Measurements from ENCODE around the gene AFG3L2.

The AFG3L2 gene

DNA sequence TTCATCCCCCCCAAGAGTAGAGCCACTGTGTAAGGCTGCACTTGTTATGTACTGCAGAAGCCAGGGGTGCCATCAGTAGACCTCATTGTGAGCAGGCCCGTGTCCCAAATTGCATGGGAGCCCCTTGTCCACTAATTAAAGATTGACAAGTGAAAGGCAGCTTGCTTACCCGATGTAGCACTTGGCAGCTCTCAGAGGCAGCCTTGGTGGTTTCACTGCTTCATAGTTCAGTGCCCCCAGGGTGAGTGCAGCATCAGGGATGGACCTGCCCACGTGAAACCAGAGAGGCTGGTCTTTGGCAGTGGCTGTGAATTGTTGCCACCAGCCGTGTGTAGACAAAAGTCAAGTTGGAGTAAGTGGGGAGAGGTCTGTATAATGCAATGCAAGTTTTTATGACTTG is 55.7 kb downstream of the AFG3L2 start:
- Histone ChIP-seq H2BK15ac (ENCODE audit: low read depth, poor library complexity, severe bottlenecking) (peak overlapping the region; percentile 40), H2AK5ac (ENCODE audit: low read length, severe bottlenecking) (no peak overlapping the region), H3K18ac (ENCODE audit: low read depth in 1 of 2, low read length in 2 of 2) (no peak overlapping the region), H3K4me2 (ENCODE audit: low read length, poor library complexity, severe bottlenecking) (no peak overlapping the region), H2BK5ac (ENCODE audit: low read depth, low read length, poor library complexity, severe bottlenecking) (no peak overlapping the region), H3K27me3 (ENCODE audit: control insufficient read depth in 1 of 2, insufficient read depth in 1 of 2, low read length in 2 of 2) (no peaks in the 10 kb centered on the region), H2AFZ (ENCODE audit: low read depth, low read length) (no peak overlapping the region), H4K91ac (ENCODE audit: low read length) (peak overlapping the region; percentile 67), H3K36me3 (ENCODE audit: control insufficient read depth in 1 of 2, insufficient read depth in 2 of 2, low read depth in 1 of 2, low read length in 2 of 2) (peaks cover 51 to 88% of the 10 kb centered on the region in 2 experiments), H3K14ac (ENCODE audit: low read length in 2 of 2) (no peak overlapping the region), H3K79me1 (replicated peaks; ENCODE audit: low read length, poor library complexity, severe bottlenecking) (peaks cover 13% of the 10 kb centered on the region), H3K27ac (ENCODE audit: low read length, poor library complexity, severe bottlenecking) (no peak overlapping the region), H3K23ac (ENCODE audit: low read length in 2 of 2) (peak overlapping the region in 1 of 2 experiments; percentile 96), H3K4me3 (ENCODE audit: insufficient read depth in 1 of 2, low read depth in 1 of 2, low read length in 2 of 2) (no peak overlapping the region), H3K9ac (ENCODE audit: low read length) (no peak overlapping the region), H3K4me1 (ENCODE audit: control insufficient read depth, insufficient read depth, low read depth, low read length) (peaks cover 11% of the 10 kb centered on the region), H3K4ac (ENCODE audit: low read depth in 1 of 2, low read length in 2 of 2) (peak overlapping the region in 1 of 2 experiments; percentile 54), H4K8ac (ENCODE audit: low read length) (peak overlapping the region; percentile 27), H3K9me3 (ENCODE audit: control insufficient read depth, low read length) (no peaks in the 10 kb centered on the region), H2BK12ac (ENCODE audit: low read length in 2 of 2) (no peak overlapping the region), H2BK120ac (ENCODE audit: low read depth, low read length) (no peak overlapping the region)
- WGBS = 88% methylated on average over 3 of the region's 4 CpGs
- no peak for DNase-seq

DNA sequence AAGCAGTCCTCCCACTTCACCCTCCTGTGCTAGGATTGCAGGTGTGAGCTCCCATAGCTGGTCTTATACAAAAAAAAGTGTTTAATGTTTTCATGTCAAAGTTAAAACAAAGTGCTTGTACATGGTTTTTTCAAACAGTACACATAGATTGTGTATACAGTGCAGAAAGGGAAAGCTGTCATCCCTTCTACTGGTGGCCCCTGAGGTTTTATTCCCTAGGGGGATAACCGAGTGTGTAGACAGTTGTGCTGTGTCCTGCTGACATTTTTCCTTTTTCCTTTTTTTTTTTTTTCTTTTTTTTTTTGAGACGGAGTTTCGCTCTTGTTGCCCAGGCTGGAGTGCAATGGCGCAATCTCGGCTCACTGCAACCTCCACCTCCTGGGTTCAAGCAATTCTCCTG is 58.2 kb downstream of the AFG3L2 start:
- no peak for DNase-seq
- Histone ChIP-seq H3K9ac (ENCODE audit: low read length) (peak overlapping the region; percentile 65), H2BK15ac (ENCODE audit: low read depth, poor library complexity, severe bottlenecking) (no peak overlapping the region), H4K91ac (ENCODE audit: low read length) (no peak overlapping the region), H3K27ac (ENCODE audit: low read length, poor library complexity, severe bottlenecking) (no peak overlapping the region), H3K4ac (ENCODE audit: low read depth in 1 of 2, low read length in 2 of 2) (no peak overlapping the region), H3K4me3 (ENCODE audit: insufficient read depth in 1 of 2, low read depth in 1 of 2, low read length in 2 of 2) (no peak overlapping the region), H2BK120ac (ENCODE audit: low read depth, low read length) (no peak overlapping the region), H3K9me3 (ENCODE audit: control insufficient read depth, low read length) (no peaks in the 10 kb centered on the region), H2BK12ac (ENCODE audit: low read length in 2 of 2) (no peak overlapping the region), H3K36me3 (ENCODE audit: control insufficient read depth in 1 of 2, insufficient read depth in 2 of 2, low read depth in 1 of 2, low read length in 2 of 2) (peaks cover 41 to 90% of the 10 kb centered on the region in 2 experiments), H3K14ac (ENCODE audit: low read length in 2 of 2) (no peak overlapping the region), H3K4me2 (ENCODE audit: low read length, poor library complexity, severe bottlenecking) (no peak overlapping the region), H3K27me3 (ENCODE audit: control insufficient read depth in 1 of 2, insufficient read depth in 1 of 2, low read length in 2 of 2) (no peaks in the 10 kb centered on the region), H2BK5ac (ENCODE audit: low read depth, low read length, poor library complexity, severe bottlenecking) (no peak overlapping the region), H3K23ac (ENCODE audit: low read length in 2 of 2) (no peak overlapping the region), H3K18ac (ENCODE audit: low read depth in 1 of 2, low read length in 2 of 2) (no peak overlapping the region), H3K4me1 (ENCODE audit: control insufficient read depth, insufficient read depth, low read depth, low read length) (peaks cover 13% of the 10 kb centered on the region), H3K79me1 (replicated peaks; ENCODE audit: low read length, poor library complexity, severe bottlenecking) (peaks cover 5% of the 10 kb centered on the region), H4K8ac (ENCODE audit: low read length) (no peak overlapping the region), H2AK5ac (ENCODE audit: low read length, severe bottlenecking) (no peak overlapping the region), H2AFZ (ENCODE audit: low read depth, low read length) (no peak overlapping the region)
- no CpG with 5 or more reads among the region's 5 CpGs for WGBS

- H3K27me3 ChIP-seq (ENCODE audit: control insufficient read depth in 1 of 2, insufficient read depth in 1 of 2, low read length in 2 of 2) = no peaks in the 10 kb centered on the region
- H4K8ac ChIP-seq (ENCODE audit: low read length) = no peak overlapping the region
- no peak overlapping the region for H3K14ac ChIP-seq (ENCODE audit: low read length in 2 of 2)
- no peak overlapping the region for H3K4me3 ChIP-seq (ENCODE audit: insufficient read depth in 1 of 2, low read depth in 1 of 2, low read length in 2 of 2)
- no peak overlapping the region for H3K4me2 ChIP-seq (ENCODE audit: low read length, poor library complexity, severe bottlenecking)
- H3K36me3 ChIP-seq (ENCODE audit: control insufficient read depth in 1 of 2, insufficient read depth in 2 of 2, low read depth in 1 of 2, low read length in 2 of 2) = peaks cover 39 to 91% of the 10 kb centered on the region in 2 experiments
- H3K23ac ChIP-seq (ENCODE audit: low read length in 2 of 2) = no peak overlapping the region
- H3K18ac ChIP-seq (ENCODE audit: low read depth in 1 of 2, low read length in 2 of 2) = no peak overlapping the region
- no peaks in the 10 kb centered on the region for H3K9me3 ChIP-seq (ENCODE audit: control insufficient read depth, low read length)
- no peak for DNase-seq
- H2AK5ac ChIP-seq (ENCODE audit: low read length, severe bottlenecking) = no peak overlapping the region
- H3K9ac ChIP-seq (ENCODE audit: low read length) = peak overlapping the region; percentile 65
- WGBS = 74% methylated on average over 5 of the region's 5 CpGs
- no peak overlapping the region for H2BK15ac ChIP-seq (ENCODE audit: low read depth, poor library complexity, severe bottlenecking)
- H2AFZ ChIP-seq (ENCODE audit: low read depth, low read length) = no peak overlapping the region
- peaks cover 13% of the 10 kb centered on the region for H3K4me1 ChIP-seq (ENCODE audit: control insufficient read depth, insufficient read depth, low read depth, low read length)
- no peak overlapping the region for H2BK12ac ChIP-seq (ENCODE audit: low read length in 2 of 2)
- H3K4ac ChIP-seq (ENCODE audit: low read depth in 1 of 2, low read length in 2 of 2) = no peak overlapping the region
- H2BK5ac ChIP-seq (ENCODE audit: low read depth, low read length, poor library complexity, severe bottlenecking) = no peak overlapping the region
- H4K91ac ChIP-seq (ENCODE audit: low read length) = no peak overlapping the region
- no peak overlapping the region for H2BK120ac ChIP-seq (ENCODE audit: low read depth, low read length)
- no peak overlapping the region for H3K27ac ChIP-seq (ENCODE audit: low read length, poor library complexity, severe bottlenecking)
- H3K79me1 ChIP-seq (replicated peaks; ENCODE audit: low read length, poor library complexity, severe bottlenecking) = peaks cover 5% of the 10 kb centered on the region
Measured at GRCh38 chr18:12318334-12318697, 58.7 kb downstream of the AFG3L2 start.

GRCh38 chr18:12317664-12318333 is 59.2 kb downstream of the AFG3L2 start:
- no peak overlapping the region for H2AK5ac ChIP-seq (ENCODE audit: low read length, severe bottlenecking)
- H2BK5ac ChIP-seq (ENCODE audit: low read depth, low read length, poor library complexity, severe bottlenecking) = no peak overlapping the region
- H4K91ac ChIP-seq (ENCODE audit: low read length) = no peak overlapping the region
- no peak overlapping the region for H4K8ac ChIP-seq (ENCODE audit: low read length)
- no peaks in the 10 kb centered on the region for H3K27me3 ChIP-seq (ENCODE audit: control insufficient read depth in 1 of 2, insufficient read depth in 1 of 2, low read length in 2 of 2)
- no peak overlapping the region for H2BK12ac ChIP-seq (ENCODE audit: low read length in 2 of 2)
- peaks cover 36 to 91% of the 10 kb centered on the region in 2 experiments for H3K36me3 ChIP-seq (ENCODE audit: control insufficient read depth in 1 of 2, insufficient read depth in 2 of 2, low read depth in 1 of 2, low read length in 2 of 2)
- no peak overlapping the region for H3K4ac ChIP-seq (ENCODE audit: low read depth in 1 of 2, low read length in 2 of 2)
- no peak overlapping the region for H2BK120ac ChIP-seq (ENCODE audit: low read depth, low read length)
- H3K9me3 ChIP-seq (ENCODE audit: control insufficient read depth, low read length) = no peaks in the 10 kb centered on the region
- H2AFZ ChIP-seq (ENCODE audit: low read depth, low read length) = no peak overlapping the region
- H3K14ac ChIP-seq (ENCODE audit: low read length in 2 of 2) = no peak overlapping the region
- no peak overlapping the region for H2BK15ac ChIP-seq (ENCODE audit: low read depth, poor library complexity, severe bottlenecking)
- H3K79me1 ChIP-seq (replicated peaks; ENCODE audit: low read length, poor library complexity, severe bottlenecking) = peaks cover 3% of the 10 kb centered on the region
- H3K23ac ChIP-seq (ENCODE audit: low read length in 2 of 2) = no peak overlapping the region
- H3K4me2 ChIP-seq (ENCODE audit: low read length, poor library complexity, severe bottlenecking) = no peak overlapping the region
- no peak overlapping the region for H3K27ac ChIP-seq (ENCODE audit: low read length, poor library complexity, severe bottlenecking)
- peak; percentile 81 for DNase-seq
- 84% methylated on average over 6 of the region's 6 CpGs for WGBS
- H3K18ac ChIP-seq (ENCODE audit: low read depth in 1 of 2, low read length in 2 of 2) = no peak overlapping the region
- H3K4me1 ChIP-seq (ENCODE audit: control insufficient read depth, insufficient read depth, low read depth, low read length) = peaks cover 13% of the 10 kb centered on the region
- H3K4me3 ChIP-seq (ENCODE audit: insufficient read depth in 1 of 2, low read depth in 1 of 2, low read length in 2 of 2) = no peak overlapping the region
- peak overlapping the region; percentile 65 for H3K9ac ChIP-seq (ENCODE audit: low read length)

All from mesenchymal stem cell (in vitro differentiated cells and primary cell).